OCI-LY7 (cell line): Measurements from ENCODE around the gene HVCN1.
"Not testable (repeated sequence)": the region's sequence is repeated elsewhere in the genome, so short reads cannot be mapped to it uniquely, and the experiment has no call there.

Source experiments
- EZH2phosphoT487 ChIP-seq: fragments of 200-600 bp; sonication (generic); IDR thresholded peaks from 2 replicates; pipeline ENCODE4 v1.6.1; 2018; ENCODE audit warnings: low read depth, borderline replicate concordance, mild to moderate bottlenecking, mixed run types, antibody characterized with exemption, low read length, moderate library complexity, mixed read lengths
- TF ChIP-seq, protein P1 (sequence below): fragments of 200-600 bp; sonication (generic); conservative IDR thresholded peaks from 2 replicates; pipeline ENCODE4 v1.5.1; 2014; ENCODE audit warnings: mild to moderate bottlenecking, antibody characterized with exemption, low read length, moderate library complexity, mixed read lengths

DNA sequence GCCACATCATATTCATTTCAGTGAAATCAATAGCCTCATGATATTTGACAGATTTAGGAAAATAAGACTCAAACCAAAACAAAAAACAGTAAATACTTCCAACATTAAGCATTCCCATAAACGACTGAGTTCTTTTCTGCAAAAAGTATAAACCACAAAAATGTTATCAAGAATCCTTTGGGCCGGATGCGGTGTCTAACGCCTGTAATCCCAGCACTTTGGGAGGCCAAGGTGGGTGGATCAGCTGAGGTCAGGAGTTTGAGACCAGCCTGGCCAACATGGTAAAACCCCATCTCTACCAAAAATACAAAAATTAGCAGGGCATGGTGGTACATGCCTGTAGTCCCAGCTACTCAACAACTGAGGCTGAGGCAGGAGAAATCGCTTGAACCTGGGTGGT is 48.1 kb upstream of the HVCN1 start:
- TF ChIP-seq, protein P1, sequence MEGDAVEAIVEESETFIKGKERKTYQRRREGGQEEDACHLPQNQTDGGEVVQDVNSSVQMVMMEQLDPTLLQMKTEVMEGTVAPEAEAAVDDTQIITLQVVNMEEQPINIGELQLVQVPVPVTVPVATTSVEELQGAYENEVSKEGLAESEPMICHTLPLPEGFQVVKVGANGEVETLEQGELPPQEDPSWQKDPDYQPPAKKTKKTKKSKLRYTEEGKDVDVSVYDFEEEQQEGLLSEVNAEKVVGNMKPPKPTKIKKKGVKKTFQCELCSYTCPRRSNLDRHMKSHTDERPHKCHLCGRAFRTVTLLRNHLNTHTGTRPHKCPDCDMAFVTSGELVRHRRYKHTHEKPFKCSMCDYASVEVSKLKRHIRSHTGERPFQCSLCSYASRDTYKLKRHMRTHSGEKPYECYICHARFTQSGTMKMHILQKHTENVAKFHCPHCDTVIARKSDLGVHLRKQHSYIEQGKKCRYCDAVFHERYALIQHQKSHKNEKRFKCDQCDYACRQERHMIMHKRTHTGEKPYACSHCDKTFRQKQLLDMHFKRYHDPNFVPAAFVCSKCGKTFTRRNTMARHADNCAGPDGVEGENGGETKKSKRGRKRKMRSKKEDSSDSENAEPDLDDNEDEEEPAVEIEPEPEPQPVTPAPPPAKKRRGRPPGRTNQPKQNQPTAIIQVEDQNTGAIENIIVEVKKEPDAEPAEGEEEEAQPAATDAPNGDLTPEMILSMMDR: not testable (repeated sequence)
- not testable (repeated sequence) for TF ChIP-seq EZH2phosphoT487
